Measurements from ENCODE around the gene USP51. TPM values are rescaled to one million over a fixed set of nuclear protein-coding genes. Genes with fewer than 3 reads are reported as not detected.
"Not testable (repeated sequence)": the region's sequence is repeated elsewhere in the genome, so short reads cannot be mapped to it uniquely, and the experiment has no call there.

Gene USP51
- total RNA-seq, 2 experiments from 2014 or later, result 0.78 to 1.1 TPM

DNA sequence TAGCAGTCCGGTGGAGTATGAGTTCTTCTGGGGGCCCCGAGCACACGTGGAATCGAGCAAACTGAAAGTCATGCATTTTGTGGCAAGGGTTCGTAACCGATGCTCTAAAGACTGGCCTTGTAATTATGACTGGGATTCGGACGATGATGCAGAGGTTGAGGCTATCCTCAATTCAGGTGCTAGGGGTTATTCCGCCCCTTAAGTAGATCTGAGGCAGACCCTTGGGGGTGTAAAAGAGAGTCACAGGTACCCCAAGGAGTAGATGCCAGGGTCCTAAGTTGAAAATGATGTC lies 36.9 kb downstream of the USP51 start:
- Mint-ChIP-seq H3K4me3 (peak overlapping the region; percentile 94), H3K9me3 (no peaks in the 10 kb centered on the region), H3K36me3 (ENCODE audit: low read depth) (no peaks in the 10 kb centered on the region), H3K27me3 (no peaks in the 10 kb centered on the region), H3K27ac (peak overlapping the region; percentile 85), H3K4me1 (peaks cover 22% of the 10 kb centered on the region)
- CTCF ChIA-PET, result interaction anchor here (1.0 to 2.2 kb wide), 2 partner anchors 36 to 265 kb away, joined by 4 to 10 read pairs; partner anchors contain the start of genes RRAGB and USP51
- POLR2A ChIA-PET, result interaction anchor here (1.7 kb wide), 1 partner anchor 37 kb away, joined by 28 read pairs; the partner anchor contains the start of gene USP51
- DNase-seq, result no peak

DNA sequence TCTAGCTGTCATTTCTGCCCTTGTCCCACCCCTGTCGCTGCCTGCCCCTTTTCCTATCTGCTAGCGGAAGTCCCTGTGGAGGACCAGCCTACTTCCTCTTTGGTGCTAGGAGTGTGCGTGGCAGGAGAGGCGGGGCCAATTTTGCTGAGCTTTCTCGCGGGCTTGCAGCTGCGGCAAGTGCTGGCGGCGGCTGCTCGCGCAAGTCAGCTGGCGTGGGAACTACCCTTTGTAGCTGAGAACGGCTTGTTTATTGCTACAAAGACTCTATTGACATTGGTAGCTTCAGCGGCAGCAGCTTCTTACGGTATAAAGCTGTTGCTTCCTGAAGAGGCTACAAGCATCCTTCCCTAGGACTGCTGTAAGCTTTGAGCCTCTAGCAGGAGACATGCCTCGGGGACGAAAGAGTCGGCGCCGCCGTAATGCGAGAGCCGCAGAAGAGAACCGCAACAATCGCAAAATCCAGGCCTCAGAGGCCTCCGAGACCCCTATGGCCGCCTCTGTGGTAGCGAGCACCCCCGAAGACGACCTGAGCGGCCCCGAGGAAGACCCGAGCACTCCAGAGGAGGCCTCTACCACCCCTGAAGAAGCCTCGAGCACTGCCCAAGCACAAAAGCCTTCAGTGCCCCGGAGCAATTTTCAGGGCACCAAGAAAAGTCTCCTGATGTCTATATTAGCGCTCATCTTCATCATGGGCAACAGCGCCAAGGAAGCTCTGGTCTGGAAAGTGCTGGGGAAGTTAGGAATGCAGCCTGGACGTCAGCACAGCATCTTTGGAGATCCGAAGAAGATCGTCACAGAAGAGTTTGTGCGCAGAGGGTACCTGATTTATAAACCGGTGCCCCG lies 37.4 kb downstream of the USP51 start, which contains the start of gene MAGEH1:
TSS of gene MAGEH1 (plus strand) at position 138 of the 843 bp plus-strand sequence. CDS start at position 386, 248 bp downstream.
- POLR2A ChIA-PET, result interaction anchor here (0.8 to 1.7 kb wide), 5 partner anchors 35 to 456 kb away, joined by 3 to 28 read pairs (median 4); partner anchors contain the start of genes APEX2, RRAGB and USP51
- DNase-seq, result peak; percentile 81
- CTCF ChIA-PET, result interaction anchor here (0.9 to 2.2 kb wide), 3 partner anchors 37 to 291 kb away, joined by 3 to 10 read pairs (median 4); partner anchors contain the start of genes RRAGB and USP51

GRCh38 chrX:55451626-55451989 lies 38.0 kb downstream of the USP51 start:
- CTCF ChIA-PET, result interaction anchor here (0.9 to 2.2 kb wide), 3 partner anchors 37 to 290 kb away, joined by 3 to 10 read pairs (median 4); partner anchors contain the start of genes RRAGB and USP51
- DNase-seq, result no peak
- no peaks in the 10 kb centered on the region for H3K9me3 Mint-ChIP-seq
- peak overlapping the region; percentile 94 for H3K4me3 Mint-ChIP-seq
- H3K36me3 Mint-ChIP-seq (ENCODE audit: low read depth), result no peaks in the 10 kb centered on the region
- H3K27ac Mint-ChIP-seq, result peak overlapping the region; percentile 85
- no peaks in the 10 kb centered on the region for H3K27me3 Mint-ChIP-seq
- peaks cover 22% of the 10 kb centered on the region for H3K4me1 Mint-ChIP-seq
- POLR2A ChIA-PET, result interaction anchor here (0.8 to 1.7 kb wide), 5 partner anchors 35 to 457 kb away, joined by 3 to 28 read pairs (median 4); partner anchors contain the start of genes APEX2, RRAGB and USP51

More for the DNA sequence above, 37.4 kb downstream of the USP51 start, which contains the start of gene MAGEH1:
- Mint-ChIP-seq H3K9me3 (no peaks in the 10 kb centered on the region), H3K4me3 (peak within 1 kb of the TSS; percentile 94), H3K4me1 (peaks cover 22% of the 10 kb centered on the region), H3K27me3 (no peaks in the 10 kb centered on the region), H3K27ac (peak within 1 kb of the TSS; percentile 85), H3K36me3 (ENCODE audit: low read depth) (no peaks in the 10 kb centered on the region)

DNA sequence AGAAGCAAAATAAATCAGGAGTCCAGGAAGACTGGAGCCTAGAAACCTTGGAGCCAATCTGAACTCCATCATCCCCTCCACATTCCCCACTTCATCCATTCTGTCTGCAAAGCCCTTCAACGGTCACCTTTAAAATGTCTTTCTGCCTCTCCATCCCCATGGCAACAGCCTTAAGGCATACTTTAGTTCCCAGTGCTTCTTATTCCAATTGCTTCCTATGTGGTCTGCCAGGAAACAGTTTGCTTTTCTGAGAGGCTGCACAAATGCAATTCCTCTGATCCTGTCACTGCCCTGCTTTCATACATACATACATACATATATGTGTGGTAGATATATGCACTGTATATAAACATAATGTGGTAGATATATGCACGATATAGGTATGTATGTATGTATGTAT lies 38.5 kb downstream of the USP51 start:
- CTCF ChIA-PET, result interaction anchor here (2.2 kb wide), 1 partner anchor 38 kb away, joined by 10 read pairs; the partner anchor contains the start of gene USP51
- H3K4me1 Mint-ChIP-seq, result peaks cover 22% of the 10 kb centered on the region
- no peaks in the 10 kb centered on the region for H3K9me3 Mint-ChIP-seq
- POLR2A ChIA-PET, result interaction anchor here (1.0 to 1.7 kb wide), 3 partner anchors 38 to 457 kb away, joined by 3 to 28 read pairs (median 4); partner anchors contain the start of genes RRAGB and USP51
- H3K4me3 Mint-ChIP-seq, result peak overlapping the region; percentile 94
- DNase-seq, result no peak
- H3K27ac Mint-ChIP-seq, result peak overlapping the region; percentile 85
- no peaks in the 10 kb centered on the region for H3K36me3 Mint-ChIP-seq (ENCODE audit: low read depth)
- peaks cover 3% of the 10 kb centered on the region for H3K27me3 Mint-ChIP-seq

- peaks cover 7% of the 10 kb centered on the region for H3K27me3 Mint-ChIP-seq
- CTCF ChIA-PET, result no interaction called here
- POLR2A ChIA-PET, result no interaction called here
- no peak for DNase-seq
- no peak overlapping the region for H3K27ac Mint-ChIP-seq
- H3K9me3 Mint-ChIP-seq, result no peaks in the 10 kb centered on the region
- H3K36me3 Mint-ChIP-seq (ENCODE audit: low read depth), result no peaks in the 10 kb centered on the region
- H3K4me1 Mint-ChIP-seq, result peaks cover 22% of the 10 kb centered on the region
- H3K4me3 Mint-ChIP-seq, result no peak overlapping the region
These were observed 39.4 kb downstream of the USP51 start for GRCh38 chrX:55450259-55450658.

DNA sequence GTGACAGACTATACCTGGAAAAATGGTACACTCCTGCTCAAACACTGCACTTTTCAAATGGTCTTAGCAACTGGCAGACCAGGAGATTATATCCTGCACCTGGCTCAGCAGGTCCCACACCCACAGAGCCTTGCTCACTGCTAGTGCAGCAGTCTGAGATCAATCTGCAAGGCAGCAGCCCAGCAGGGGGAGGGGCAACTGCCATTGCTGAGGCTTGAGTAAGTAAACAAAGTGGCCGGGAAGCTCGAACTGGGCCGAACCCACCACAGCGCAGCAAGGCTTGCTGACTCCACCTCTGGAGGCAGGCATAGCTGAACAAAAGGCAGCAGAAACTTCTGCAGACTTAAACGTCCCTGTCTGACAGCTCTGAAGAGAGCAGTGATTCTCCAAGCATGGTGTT lies 46.2 kb downstream of the USP51 start:
- CTCF ChIA-PET, POLR2A ChIA-PET: not testable (repeated sequence)

More for the DNA sequence above, 46.2 kb downstream of the USP51 start:
- H3K27ac Mint-ChIP-seq; H3K27me3 Mint-ChIP-seq; H3K4me1 Mint-ChIP-seq; H3K36me3 Mint-ChIP-seq (ENCODE audit: low read depth); H3K9me3 Mint-ChIP-seq; H3K4me3 Mint-ChIP-seq; DNase-seq: not testable (repeated sequence)

Other genes with a start within 250 kb of the USP51 start
- not detected for gene PAGE3, start 224.9 kb downstream of the USP51 start, total RNA-seq
- 10 to 100 TPM; 14.3 to 16.1 TPM for gene MAGEH1, start 37.7 kb downstream of the USP51 start, total RNA-seq
- not detected for gene FOXR2, start 133.6 kb upstream of the USP51 start, total RNA-seq
- 1 to 10 TPM; 7.1 to 7.5 TPM for gene RRAGB, start 227.9 kb upstream of the USP51 start, total RNA-seq